Fibroblast of gingiva (primary cell): ENCODE results near the gene TGIF2LX.
"Not testable (repeated sequence)": the region's sequence is repeated elsewhere in the genome, so short reads cannot be mapped to it uniquely, and the experiment has no call there.

Experiments used
- DNase-seq: peaks from one replicate; pipeline ENCODE4 v3.0.0-alpha.2; 2011; ENCODE audit warnings: low read depth

Gene TGIF2LX

GRCh38 chrX:89921665-89922064 lies at the start of gene TGIF2LX:
Gene TGIF2LX (plus strand): TSS chrX:89921908. CDS start chrX:89922086, 178 bp downstream.
- not testable (repeated sequence) for DNase-seq

GRCh38 chrX:89922338-89922934 lies 728 bp downstream of the TGIF2LX start:
- DNase-seq: not testable (repeated sequence)

- not testable (repeated sequence) for DNase-seq
Observed at GRCh38 chrX:89943077-89943476, 21.4 kb downstream of the TGIF2LX start.

GRCh38 chrX:89965588-89965987 lies 43.9 kb downstream of the TGIF2LX start:
- DNase-seq: not testable (repeated sequence)
